ENCODE results near the gene ALDH2. TPM values are rescaled to one million over a fixed set of nuclear protein-coding genes. Genes with fewer than 3 reads are reported as not detected.

ALDH2 gene
- total RNA-seq, 1 experiment from 2014 or later, result not detected

DNA sequence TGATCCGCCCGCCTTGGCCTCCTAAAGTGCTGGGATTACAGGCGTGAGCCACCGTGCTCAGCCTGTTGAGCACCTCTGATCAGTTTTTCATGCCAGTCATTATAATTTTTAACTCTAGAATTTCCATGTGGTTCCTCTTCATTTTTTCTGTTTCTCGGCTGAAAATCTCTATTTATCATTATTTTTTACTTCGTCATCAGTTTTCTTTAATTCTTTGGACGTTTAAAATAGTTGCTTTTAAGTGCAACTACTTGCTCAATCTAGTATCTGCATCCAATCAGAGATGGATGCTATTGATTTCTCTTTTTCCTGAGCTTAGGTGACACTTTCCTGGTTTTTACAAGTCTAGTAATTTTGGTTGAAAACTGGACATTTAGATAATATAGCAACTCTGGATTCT is 92.0 kb downstream of the ALDH2 start:
- CTCF ChIA-PET, result no interaction called here
- H3K4me1 Mint-ChIP-seq (ENCODE audit: insufficient read depth, unreplicated experiment), result no peaks in the 10 kb centered on the region
- no TSS peak for BruUV-seq (replicated peaks)
- no peak for DNase-seq (ENCODE audit: unreplicated experiment)
- intact Hi-C loops (cut with micrococcal nuclease), result no loop called here
- no peak overlapping the region for H3K27ac Mint-ChIP-seq (ENCODE audit: low read depth, unreplicated experiment)
- TF ChIP-seq, protein P1, sequence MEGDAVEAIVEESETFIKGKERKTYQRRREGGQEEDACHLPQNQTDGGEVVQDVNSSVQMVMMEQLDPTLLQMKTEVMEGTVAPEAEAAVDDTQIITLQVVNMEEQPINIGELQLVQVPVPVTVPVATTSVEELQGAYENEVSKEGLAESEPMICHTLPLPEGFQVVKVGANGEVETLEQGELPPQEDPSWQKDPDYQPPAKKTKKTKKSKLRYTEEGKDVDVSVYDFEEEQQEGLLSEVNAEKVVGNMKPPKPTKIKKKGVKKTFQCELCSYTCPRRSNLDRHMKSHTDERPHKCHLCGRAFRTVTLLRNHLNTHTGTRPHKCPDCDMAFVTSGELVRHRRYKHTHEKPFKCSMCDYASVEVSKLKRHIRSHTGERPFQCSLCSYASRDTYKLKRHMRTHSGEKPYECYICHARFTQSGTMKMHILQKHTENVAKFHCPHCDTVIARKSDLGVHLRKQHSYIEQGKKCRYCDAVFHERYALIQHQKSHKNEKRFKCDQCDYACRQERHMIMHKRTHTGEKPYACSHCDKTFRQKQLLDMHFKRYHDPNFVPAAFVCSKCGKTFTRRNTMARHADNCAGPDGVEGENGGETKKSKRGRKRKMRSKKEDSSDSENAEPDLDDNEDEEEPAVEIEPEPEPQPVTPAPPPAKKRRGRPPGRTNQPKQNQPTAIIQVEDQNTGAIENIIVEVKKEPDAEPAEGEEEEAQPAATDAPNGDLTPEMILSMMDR (IDR thresholded peaks at IDR 0.05; ENCODE audit: unreplicated experiment), result no peak
- no peak overlapping the region for H3K4me3 Mint-ChIP-seq (ENCODE audit: unreplicated experiment)
- H3K27me3 Mint-ChIP-seq (ENCODE audit: insufficient read depth, unreplicated experiment), result no peaks in the 10 kb centered on the region
- H3K9me3 Mint-ChIP-seq (ENCODE audit: unreplicated experiment), result peaks cover 6% of the 10 kb centered on the region
- H3K36me3 Mint-ChIP-seq (ENCODE audit: insufficient read depth, unreplicated experiment), result peaks cover 21% of the 10 kb centered on the region
- POLR2A ChIA-PET, result interaction anchor here (0.7 to 2.3 kb wide), 2 partner anchors 8 to 17 kb away, joined by 6 to 10 read pairs; partner anchors contain the start of gene MAPKAPK5

DNA sequence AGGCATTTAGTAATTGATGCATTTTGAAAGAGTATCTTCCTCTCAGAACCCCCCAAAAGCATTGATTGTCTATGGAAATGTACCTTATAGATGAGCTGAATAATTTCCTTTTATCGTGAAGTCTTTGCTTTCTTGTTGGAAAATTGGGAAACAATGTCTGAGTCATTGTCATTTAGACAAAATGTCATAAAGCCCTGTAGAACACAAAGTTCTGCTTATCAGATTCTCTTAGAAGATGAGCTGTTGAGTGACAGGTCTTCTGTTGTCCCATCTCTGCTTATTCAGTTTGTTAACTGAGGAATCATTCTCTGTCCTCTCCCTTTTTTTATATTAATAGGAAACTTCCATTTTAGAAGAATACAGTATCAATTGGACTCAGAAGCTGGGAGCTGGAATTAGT is 98.2 kb downstream of the ALDH2 start:
- Mint-ChIP-seq H3K9me3 (ENCODE audit: unreplicated experiment) (no peaks in the 10 kb centered on the region), H3K4me1 (ENCODE audit: insufficient read depth, unreplicated experiment) (no peaks in the 10 kb centered on the region), H3K27me3 (ENCODE audit: insufficient read depth, unreplicated experiment) (no peaks in the 10 kb centered on the region), H3K4me3 (ENCODE audit: unreplicated experiment) (no peak overlapping the region), H3K36me3 (ENCODE audit: insufficient read depth, unreplicated experiment) (peaks cover 49% of the 10 kb centered on the region), H3K27ac (ENCODE audit: low read depth, unreplicated experiment) (no peak overlapping the region)
- no peak for DNase-seq (ENCODE audit: unreplicated experiment)
- no TSS peak for BruUV-seq (replicated peaks)
- TF ChIP-seq, protein P1 (IDR thresholded peaks at IDR 0.05; ENCODE audit: unreplicated experiment), result no peak
- POLR2A ChIA-PET, result interaction anchor here (1.0 kb wide), 1 partner anchor 23 kb away, joined by 3 read pairs; the partner anchor contains the start of gene MAPKAPK5
- intact Hi-C loops (cut with micrococcal nuclease), result no loop called here
- CTCF ChIA-PET, result interaction anchor here (0.5 to 1.0 kb wide), 2 partner anchors 16 to 468 kb away, joined by 3 read pairs; no protein-coding TSS in a partner anchor

Small RNA genes within 50 kb of the gene (microRNA-seq; reads per million reads assigned to microRNA genes)
- gene MIR6761, result not detected

Other genes with a start within 250 kb of the ALDH2 start
- gene ATXN2, start 167.6 kb upstream of the ALDH2 start, total RNA-seq (2022), result 70.6 and 81.2 TPM in 2 replicates
- 22.1 and 24.4 TPM in 2 replicates for gene BRAP, start 81.0 kb upstream of the ALDH2 start, total RNA-seq (2022)
- gene ACAD10, start 80.9 kb upstream of the ALDH2 start, total RNA-seq (2022), result 25.4 and 31.0 TPM in 2 replicates
- gene MAPKAPK5, start 75.3 kb downstream of the ALDH2 start, total RNA-seq (2022), result 46.3 and 51.3 TPM in 2 replicates
- gene TMEM116, start 246.2 kb downstream of the ALDH2 start, total RNA-seq (2022), result 13.9 and 15.2 TPM in 2 replicates
- 124 and 126 TPM in 2 replicates for gene ERP29, start 246.5 kb downstream of the ALDH2 start, total RNA-seq (2022)

Data from MCF 10A (cell line).